Measurements from ENCODE around the gene LAMA3.
"Not testable (repeated sequence)": the region's sequence is repeated elsewhere in the genome, so short reads cannot be mapped to it uniquely, and the experiment has no call there.

LAMA3 gene

DNA sequence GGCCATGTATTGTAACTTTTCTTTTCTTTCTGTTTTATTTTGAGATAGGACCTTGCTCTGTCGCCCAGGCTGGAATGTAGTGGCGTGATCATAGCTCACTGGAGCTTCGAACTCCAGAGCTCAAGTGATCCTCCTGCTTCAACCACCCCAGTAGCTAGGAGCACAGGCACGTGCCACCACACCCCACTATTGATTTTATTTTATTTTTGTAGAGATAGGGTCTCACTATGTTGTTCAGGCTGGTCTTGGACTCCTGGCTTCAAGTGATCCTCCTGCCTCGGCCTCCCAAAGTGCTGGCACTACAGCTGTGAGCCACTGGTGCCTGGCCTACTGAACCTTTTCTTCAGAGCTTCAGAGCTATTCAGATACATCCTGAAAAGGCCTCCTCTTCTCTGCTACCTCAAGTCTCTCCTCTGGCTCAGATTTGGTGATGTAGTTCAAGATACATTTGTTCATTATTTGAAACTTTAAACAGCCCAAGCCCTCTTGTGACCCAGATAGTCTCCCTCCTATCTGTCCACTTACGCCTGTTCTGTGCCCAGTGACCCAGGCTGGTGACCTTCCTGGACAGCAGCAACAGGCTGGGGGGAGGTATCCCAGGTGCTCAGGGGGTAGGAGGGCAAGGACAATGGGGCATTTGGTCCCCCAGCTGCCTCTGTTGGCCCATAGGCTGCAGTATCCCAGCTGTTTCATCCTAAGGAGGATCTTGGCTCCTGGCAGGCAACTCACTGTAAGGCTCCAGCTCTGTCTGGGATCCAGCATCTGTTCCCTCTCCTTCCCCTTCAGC is 38.6 kb downstream of the LAMA3 start:
- DNase-seq (ENCODE audit: low read depth in 2 of 2): no peak

DNA sequence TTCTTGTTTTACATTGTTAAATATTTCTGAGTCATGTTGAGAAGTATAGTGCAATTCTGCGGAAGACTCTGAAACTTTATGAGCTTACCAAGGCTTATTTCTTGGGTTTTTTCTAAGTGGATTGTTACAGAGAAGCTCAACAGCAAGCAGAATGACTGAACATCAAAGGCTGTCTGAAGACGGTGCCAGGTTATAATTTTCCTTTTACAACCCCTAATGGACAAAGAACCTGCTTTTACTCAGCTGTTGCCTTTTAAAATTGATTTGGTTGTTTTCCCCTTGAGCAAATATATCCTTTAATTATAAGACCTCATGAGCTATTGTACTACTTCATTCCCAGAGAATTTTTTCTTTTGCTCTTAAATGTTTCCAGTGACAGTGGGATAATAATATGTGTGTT is 41.6 kb downstream of the LAMA3 start:
- no peak for DNase-seq (ENCODE audit: low read depth in 2 of 2)

DNA sequence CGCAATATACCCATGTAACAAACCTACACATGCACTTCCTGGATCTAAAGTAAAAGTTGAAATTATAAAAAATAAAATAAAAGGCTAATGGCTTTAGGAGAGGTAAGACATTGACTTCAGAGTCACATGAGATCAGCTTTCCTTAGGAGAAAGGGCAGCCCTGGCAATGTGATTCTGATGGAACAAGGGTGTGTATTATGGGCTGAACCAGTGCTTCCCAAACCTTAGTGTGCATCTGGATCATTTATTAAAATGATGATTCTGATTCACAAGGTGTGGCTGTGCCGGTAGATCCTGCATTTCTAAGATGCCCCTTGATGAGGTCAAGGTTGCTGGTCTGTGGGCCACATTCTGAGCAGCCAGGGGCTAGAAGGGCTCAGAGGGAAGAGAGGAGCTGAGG is 42.6 kb downstream of the LAMA3 start:
- no peak for DNase-seq (ENCODE audit: low read depth in 2 of 2)

DNA sequence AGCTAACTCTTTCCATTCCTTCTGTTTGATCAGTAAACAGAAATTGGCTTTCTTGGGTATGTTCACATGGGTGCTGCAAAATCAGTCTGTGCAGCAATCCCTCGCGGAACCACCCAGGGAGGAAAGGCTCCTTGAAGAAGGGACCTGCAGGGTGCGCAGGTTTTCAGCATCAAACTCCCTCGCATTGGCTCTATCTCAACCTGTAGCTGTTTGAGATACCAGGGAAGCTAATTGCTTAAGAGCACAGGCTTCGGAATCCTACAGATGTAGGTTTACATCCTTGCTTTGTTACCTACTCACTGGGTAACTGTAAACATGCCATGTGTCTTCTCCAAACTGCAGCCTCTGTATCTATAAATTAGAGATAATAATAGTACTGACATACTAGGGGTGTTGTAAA is 43.2 kb downstream of the LAMA3 start:
- no peak for DNase-seq (ENCODE audit: low read depth in 2 of 2)

DNA sequence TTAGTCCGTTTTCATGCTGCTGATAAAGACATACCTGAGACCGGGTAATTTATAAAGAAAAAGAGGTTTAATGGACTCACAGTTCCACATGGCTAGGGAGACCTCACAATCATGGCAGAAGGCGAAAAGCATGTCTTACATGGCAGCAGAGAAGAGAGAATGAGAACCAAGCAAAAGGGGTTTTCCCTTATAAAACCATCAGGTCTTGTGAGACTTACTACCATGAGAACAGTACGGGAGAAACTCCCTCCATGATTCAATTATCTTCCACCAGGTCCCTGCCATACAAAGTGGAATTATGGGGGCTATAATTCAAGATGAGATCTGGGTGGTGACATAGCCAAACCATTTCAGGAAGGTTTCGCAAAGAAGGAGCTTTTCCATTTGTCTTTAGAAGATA is 44.0 kb downstream of the LAMA3 start:
- not testable (repeated sequence) for DNase-seq (ENCODE audit: low read depth in 2 of 2)

DNA sequence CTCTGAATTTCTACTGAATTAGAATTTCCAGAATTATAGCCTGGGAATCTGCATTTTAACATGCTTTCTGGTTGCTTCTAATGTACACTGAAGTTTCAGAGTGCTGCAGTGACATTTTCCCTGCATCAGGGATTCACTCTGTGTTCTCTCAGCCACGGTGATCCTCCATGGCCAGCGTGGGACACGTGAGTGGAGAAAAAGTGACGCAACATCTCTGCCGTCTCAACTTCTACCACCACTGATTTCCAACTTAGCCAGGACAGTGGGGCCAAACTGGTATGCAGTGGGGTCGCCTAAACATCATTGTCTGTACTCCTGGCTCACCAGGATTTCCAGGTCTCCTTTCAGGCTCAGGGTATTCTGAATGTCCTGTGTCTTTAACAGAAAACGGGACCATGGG is 44.6 kb downstream of the LAMA3 start:
- DNase-seq (ENCODE audit: low read depth in 2 of 2): no peak

DNA sequence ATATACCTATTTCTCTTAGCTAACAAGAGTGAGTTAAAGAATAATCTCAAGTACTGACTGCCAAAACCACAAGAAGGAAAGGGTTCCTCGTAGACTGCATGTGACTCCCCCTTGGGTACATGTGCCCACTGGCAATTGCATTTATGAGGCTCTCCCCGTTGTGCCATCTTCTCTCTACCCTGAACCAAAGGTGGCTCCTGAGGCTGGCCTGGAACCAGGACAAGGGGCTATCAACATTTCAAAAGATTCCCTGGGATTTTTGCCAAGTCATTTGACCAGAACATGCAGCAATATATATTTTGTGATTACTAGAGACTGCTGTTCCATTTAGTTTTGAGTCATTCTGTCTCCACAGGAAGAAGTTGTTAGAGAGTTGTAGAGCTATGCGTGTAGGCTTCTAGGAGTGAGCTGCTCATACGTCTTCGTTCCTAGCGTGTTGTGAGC is 45.8 kb downstream of the LAMA3 start:
- no peak for DNase-seq (ENCODE audit: low read depth in 2 of 2)

DNA sequence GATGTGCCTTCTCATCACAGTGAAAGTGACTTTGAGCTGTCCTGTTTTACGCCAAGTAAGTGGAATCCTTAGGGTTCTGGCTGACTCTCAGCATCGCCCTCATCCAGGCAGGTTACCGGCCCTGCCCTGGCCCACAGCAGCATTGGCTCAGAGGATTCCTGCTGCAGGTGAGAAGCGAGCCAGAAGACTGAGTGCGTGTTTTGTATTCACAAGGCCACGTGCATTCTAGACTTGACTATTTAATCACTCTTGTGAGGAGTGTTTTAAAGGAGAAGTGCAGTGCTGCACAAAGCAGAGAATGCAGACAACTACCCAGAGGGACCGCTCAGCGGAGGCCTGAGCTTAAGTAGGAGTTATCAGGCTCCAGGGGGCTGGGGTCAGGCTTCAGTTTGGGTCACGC is 48.3 kb downstream of the LAMA3 start:
- no peak for DNase-seq (ENCODE audit: low read depth in 2 of 2)

DNA sequence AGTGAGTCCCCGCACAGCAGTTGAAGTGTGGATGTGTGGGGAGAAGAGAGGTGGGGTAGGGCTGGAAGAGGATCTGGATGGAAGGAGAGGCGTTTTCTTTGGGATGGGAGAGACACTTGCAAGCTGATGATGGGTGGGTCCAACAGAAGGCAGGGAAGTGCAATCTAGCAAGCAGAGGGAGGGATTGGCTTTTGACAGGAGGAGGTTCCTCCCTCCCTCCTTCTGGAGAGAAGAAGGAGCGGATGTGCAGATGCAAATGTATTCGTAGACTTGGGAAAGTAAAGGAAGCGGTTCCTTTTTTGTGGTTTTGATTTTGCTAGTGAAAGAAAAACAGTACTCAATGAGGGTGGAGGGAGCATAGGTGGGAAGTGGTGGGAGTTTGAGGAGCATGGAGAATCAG is 48.9 kb downstream of the LAMA3 start:
- DNase-seq (ENCODE audit: low read depth in 2 of 2): no peak

DNA sequence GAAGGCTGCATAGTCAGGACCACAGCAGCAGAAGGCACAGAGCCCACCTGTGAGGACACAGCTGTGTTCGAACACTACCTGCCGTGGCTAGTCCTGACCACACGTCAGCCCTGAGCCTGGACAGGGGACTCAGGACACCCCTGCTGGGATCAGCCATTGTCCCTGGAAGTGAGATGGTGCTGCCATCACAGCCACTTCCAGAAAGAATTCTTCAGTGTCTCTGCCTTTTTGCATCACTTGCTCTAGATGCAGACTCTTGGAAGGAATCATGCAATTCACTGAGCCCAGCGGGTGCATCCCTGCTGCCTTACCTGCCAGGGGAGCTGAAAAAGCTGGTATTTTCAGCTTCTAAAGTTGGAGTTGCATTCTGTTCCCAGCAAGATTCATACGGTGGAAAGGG is 49.3 kb downstream of the LAMA3 start:
- DNase-seq (ENCODE audit: low read depth in 2 of 2): no peak

DNA sequence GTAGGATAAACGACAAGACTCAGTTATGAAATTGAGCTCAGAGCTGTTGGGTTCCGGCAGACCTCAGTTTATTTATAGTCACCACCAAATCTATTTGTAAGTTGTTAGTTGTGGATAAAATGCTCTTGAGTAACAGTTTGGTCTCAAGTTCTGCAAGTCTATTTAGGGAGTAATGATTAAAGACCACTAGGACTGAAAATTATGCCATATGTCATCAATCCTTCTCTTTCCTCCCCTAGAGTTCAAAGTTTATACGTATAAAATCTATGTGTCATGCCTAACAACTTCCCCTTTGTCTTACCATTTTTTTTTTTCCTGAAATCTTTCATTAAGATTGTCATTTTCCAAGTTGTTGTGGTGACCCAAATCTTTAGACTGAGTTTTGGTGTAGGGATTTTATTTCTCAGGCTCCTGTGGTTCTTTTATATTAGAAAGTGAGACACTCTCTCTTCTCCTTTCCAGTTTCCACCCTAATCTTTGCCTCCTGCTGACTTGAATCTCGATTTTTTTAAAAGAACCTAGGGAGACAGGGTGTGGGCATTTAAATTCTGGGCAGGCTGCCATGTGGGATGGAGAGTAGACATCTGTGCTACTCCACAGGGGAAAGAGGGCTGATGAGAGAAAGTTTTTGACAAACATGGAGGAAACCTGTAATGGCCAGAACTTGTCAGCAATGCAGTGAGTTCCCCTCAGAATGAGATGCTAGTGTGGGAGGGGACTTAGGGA is 51.0 kb downstream of the LAMA3 start:
- no peak for DNase-seq (ENCODE audit: low read depth in 2 of 2)

DNA sequence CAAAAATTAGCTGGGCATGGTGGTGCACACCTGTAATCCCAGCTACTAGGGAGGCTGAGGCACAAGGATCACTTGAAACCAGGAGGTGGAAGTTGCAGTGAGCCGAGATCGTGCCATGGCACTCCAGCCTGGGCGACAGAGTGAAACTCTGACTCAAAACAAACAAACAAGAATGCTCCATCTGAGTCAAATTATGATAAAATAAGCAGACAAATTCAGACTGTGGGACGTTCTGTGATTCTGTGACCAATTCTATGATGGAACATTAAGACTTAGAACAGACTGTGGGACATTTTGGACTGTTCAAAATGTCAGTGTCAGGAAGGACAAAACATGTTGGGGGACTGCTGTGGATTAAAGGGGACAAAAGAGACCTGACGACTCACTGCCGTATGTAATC is 52.7 kb downstream of the LAMA3 start:
- not testable (repeated sequence) for DNase-seq (ENCODE audit: low read depth in 2 of 2)

DNA sequence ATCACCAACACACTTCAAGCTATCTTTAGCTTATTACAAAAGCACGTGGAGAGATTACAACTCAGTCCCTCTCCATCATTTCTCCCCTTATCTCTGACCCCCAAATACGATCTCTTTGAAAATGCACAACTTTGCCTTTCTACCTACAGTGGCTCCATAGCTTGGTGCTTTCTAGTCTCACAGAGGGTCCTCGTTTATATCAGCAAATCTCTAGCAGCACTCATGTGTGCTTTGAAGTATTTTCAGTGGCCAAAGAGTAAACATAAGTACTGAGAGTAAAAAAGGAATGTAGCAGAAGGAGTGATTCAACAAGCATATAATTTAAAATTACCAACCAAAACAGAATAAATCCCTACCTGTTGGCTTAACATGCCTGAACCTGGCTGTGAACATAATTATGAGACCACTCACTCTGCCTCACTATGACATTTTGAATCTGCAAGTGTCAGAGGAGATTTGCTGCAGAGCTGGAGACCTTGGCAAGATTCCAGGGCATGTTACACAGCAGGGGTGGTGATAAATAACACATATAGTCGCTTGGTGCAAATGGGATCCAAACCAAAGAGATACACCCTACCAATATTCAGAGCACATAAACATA is 54.6 kb downstream of the LAMA3 start:
- DNase-seq (ENCODE audit: low read depth in 2 of 2): no peak

DNA sequence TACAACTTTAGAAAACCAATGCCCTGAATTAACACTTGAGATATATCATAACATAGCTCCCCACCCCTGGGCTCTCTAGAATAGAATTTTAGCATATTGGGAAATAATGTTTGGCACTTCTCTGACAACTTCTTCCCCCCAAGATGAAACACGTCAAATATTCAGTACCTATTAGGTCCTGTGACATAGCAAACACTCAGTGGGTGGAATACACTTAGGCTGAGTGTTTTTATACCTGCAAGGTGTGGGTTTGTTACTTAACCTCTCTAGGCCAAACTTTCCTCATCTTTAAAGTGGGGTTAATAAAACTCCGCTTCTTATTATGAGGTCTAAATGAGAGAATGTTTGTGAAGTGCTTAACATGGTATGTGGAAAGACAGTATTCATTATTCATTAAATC is 56.1 kb downstream of the LAMA3 start:
- DNase-seq (ENCODE audit: low read depth in 2 of 2): no peak

DNA sequence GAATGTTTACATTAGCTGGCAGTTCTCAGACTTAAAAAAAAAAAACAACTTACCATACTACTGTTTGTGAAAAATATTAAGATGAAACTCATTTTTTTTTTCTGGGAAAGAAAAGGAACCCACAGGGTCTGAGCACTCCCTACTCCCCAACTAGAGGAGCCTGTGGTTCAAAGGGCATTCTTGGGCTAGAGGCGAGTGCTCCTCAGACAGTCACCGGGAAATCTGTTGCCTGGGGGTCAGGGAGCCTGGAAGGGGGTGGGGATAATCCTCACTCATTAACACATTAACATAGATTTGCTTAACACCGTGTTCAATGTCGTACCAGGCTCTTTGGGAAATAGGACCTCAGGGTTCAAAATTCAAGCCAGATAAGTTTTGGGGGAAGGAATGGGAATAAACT is 57.6 kb downstream of the LAMA3 start:
- DNase-seq (ENCODE audit: low read depth in 2 of 2): no peak

DNA sequence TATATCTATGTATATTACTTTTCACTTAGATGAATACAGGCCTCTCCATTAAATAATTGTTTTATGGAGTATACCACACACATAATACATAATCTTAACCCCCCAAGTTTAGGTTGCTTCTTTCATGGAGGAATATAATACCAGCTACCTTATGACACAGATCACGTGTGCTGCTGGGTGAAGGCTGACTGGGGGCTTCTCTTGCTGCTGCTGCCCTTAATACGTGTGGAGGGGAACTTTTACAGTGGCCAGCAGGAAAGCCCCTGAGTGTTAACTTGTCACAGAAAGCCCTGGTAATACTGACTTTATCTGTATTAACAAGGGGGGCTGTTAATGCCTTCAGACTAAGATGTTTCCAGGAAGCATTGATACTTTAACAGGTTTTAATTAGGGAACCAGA is 63.1 kb downstream of the LAMA3 start:
- no peak for DNase-seq (ENCODE audit: low read depth in 2 of 2)

DNA sequence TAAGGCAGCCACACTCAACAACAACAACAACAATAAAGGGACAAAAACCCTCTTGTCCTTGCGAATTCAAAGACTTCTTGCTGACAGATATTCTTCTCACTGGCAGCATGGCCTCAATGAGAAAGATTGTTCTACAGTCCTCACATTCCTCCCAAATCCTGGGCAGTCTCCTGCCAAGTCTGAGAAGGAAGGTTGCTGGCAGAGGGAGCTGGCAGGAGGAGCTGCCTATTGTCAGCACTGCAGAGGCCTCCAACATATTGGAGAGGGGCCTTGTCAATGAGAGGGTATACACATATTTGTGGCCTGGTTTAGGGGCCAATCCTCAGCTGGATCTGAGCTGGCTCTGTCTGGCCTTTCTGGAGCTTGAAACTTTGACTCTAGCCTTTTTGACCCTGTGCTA is 63.5 kb downstream of the LAMA3 start:
- DNase-seq (ENCODE audit: low read depth in 2 of 2): no peak

DNA sequence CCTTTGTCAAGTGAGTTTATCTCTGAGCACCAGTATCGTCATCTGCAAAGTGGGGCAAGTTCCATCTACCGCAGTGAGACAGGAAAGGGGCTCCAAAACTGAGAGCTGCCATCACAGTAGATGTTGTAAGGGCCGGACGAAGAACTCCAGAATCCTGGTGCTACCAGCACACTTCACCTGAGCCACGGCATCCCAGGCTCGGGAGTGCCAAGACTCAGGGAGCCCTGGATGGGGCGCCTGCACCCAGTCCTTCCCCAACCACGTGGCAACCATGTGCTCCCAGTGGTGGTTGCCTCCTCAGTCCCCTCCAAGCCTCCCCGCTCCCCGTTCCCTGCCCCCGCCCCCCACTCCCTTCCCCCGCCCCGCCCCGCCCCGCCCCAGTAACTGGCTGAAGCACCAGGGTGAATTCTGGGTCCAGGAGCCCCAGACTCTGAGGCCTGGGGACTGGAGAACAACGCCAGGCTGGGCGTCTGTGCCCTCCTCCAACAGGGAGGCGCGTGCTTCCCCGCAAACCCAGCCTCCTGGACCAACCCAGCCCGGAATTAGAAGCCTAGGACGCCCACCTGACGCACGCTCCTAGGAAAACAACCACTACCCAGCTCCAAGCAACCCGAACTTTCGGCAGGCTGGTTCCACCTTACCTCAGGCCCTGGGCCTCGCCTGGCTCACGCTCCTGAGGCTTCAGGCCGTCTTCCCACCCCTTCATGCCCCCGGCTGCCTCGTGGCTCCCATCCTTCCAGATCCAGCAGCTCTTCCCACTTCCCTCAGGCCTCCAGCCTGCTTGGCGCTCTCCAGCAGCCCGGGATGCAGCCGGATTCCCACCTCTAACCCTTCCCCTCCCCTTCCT is 67.6 kb downstream of the LAMA3 start:
- DNase-seq (ENCODE audit: low read depth in 2 of 2): no peak

DNA sequence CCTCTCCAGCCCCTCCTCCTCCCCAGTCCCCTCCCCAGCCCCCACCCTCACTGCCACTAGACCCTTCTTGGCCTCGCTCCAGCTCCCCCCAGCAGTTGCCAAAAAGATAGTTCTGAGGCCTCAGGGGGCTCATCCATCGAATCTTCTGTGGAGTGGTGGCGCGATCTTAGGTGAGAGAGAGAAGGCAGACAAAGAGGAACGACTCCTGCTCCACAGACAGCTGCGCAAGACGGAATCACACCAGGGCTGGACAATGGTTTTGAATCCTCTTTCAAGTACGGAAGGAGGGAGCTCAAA is 68.1 kb downstream of the LAMA3 start:
- DNase-seq (ENCODE audit: low read depth in 2 of 2): no peak

DNA sequence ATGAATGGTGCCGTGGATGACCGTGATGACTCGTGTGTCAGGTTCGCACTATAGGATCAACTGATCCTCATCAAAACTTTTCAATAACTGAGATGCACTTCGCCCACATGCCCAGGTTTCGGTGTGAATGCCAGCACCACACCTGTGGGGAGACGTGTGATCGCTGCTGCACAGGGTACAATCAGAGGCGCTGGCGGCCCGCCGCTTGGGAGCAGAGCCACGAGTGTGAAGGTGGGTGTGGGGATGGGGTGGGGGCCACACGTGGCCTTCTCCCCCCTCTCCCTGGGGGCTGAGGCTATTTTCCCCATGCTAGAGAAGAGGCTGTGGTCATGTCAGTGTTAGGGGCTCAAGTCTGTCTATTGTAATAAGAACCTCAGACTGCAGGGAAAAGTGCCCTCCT is 69.0 kb downstream of the LAMA3 start:
- DNase-seq (ENCODE audit: low read depth in 2 of 2): no peak

DNA sequence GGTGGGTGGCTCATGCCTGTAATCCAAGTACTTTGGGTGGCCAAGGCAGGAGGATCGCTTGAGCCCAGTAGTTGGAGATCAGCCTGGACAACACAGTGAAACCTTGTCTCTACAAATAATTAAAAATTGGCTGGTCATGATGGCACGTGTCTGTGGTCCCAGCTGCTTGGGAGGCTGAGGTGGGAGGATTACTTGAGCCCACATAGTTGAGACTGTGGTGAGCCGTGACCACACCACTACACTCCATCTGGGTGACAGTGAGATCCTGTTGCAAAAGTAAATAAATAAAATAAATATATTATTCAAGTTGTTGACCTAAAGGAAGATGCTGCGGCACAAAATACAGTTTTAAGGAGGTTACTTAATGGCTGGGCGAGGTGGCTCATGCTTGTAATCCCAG is 72.7 kb downstream of the LAMA3 start:
- DNase-seq (ENCODE audit: low read depth in 2 of 2): no peak

DNA sequence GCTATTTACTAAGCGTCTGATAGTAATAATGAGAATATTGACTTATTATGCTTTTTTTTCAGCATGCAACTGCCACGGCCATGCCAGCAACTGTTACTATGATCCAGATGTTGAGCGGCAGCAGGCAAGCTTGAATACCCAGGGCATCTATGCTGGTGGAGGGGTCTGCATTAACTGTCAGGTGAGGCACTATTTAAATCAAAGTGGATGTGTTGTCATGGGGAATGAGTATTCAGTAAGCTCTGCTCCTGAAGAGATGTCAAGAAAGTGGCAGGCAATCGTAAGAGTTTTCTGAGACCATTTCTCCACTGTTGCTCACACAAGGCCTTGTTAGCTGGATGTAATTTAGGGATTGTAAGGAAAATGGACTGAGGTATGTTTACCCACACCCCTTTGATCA is 74.1 kb downstream of the LAMA3 start:
- DNase-seq (ENCODE audit: low read depth in 2 of 2): no peak

Measured in stimulated activated CD4-positive, alpha-beta T cell treated with anti-CD3 and anti-CD28 coated beads, Interleukin-15, amount 100 ng/mL, for 48 hours (primary cell).